Liver (tissue), 9 donors: Measurements from ENCODE around the gene SELENOO. TPM values are rescaled to one million over a fixed set of nuclear protein-coding genes. Genes with fewer than 3 reads are reported as not detected.

Experiments used
- DNase-seq: peaks from one replicate; pipeline ENCODE4 v3.0.0-alpha.2; 2017; ENCODE audit warnings: low spot score
- H3K27ac ChIP-seq, 2 donors: one replicate each; pipeline ENCODE4 v1.7.0; 2013; ENCODE audit warnings: inconsistent platforms in 2 of 2, low read length in 2 of 2, control low read depth in 1 of 2, low read depth in 1 of 2, mild to moderate bottlenecking in 1 of 2
- H3K27me3 ChIP-seq, 4 donors: one replicate each; pipeline versions ENCODE4 v1.6.1 to v1.7.0; 2013; ENCODE audit warnings: low read length in 3 of 4, inconsistent platforms in 1 of 4, mild to moderate bottlenecking in 1 of 4, moderate library complexity in 1 of 4; ENCODE audit not compliant: control insufficient read depth in 4 of 4, insufficient read depth in 4 of 4
- H3K36me3 ChIP-seq, 4 donors: one replicate each; pipeline versions ENCODE4 v1.6.1 to v1.7.0; 2013; ENCODE audit warnings: low read length in 3 of 4, mild to moderate bottlenecking in 3 of 4, low read depth in 1 of 4, moderate library complexity in 1 of 4; ENCODE audit not compliant: control insufficient read depth in 4 of 4, insufficient read depth in 3 of 4
- H3K4me1 ChIP-seq, 4 donors: one replicate each; pipeline versions ENCODE4 v1.6.1 to v1.7.0; 2013; ENCODE audit warnings: low read length in 3 of 4, mild to moderate bottlenecking in 3 of 4, moderate library complexity in 1 of 4; ENCODE audit not compliant: control insufficient read depth in 4 of 4, insufficient read depth in 4 of 4
- H3K4me3 ChIP-seq, 3 donors: one replicate each; pipeline versions ENCODE4 v1.6.1 to v1.7.0; 2013; ENCODE audit warnings: low read length in 3 of 3, control low read depth in 1 of 3, low read depth in 1 of 3, mild to moderate bottlenecking in 1 of 3
- H3K9ac ChIP-seq, 2 donors: one replicate each; pipeline ENCODE4 v1.7.0; 2013; ENCODE audit warnings: low read length in 2 of 2, mild to moderate bottlenecking in 2 of 2, moderate library complexity in 2 of 2, control low read depth in 1 of 2, low read depth in 1 of 2
- H3K9me3 ChIP-seq, 4 donors: one replicate each; pipeline versions ENCODE4 v1.6.1 to v1.7.0; 2013; ENCODE audit warnings: low read length in 3 of 4; ENCODE audit not compliant: control insufficient read depth in 4 of 4
- EGR1 ChIP-seq, 2 donors: IDR thresholded peaks; 2 replicates each; pipeline ENCODE4 v1.6.1; 2016 to 2018; ENCODE audit warnings: antibody characterized with exemption in 2 of 2, low read depth in 2 of 2
- FOXA2 ChIP-seq: IDR thresholded peaks from 2 replicates; pipeline ENCODE4 v1.6.1; 2016; ENCODE audit warnings: antibody characterized with exemption
- GABPA ChIP-seq, 2 donors: IDR thresholded peaks in 1 of 2; conservative IDR thresholded peaks in 1 of 2; 2 replicates each; pipeline ENCODE4 v1.6.1; 2016; ENCODE audit warnings: antibody characterized with exemption in 2 of 2, mild to moderate bottlenecking in 1 of 2, moderate library complexity in 1 of 2
- HNF4A ChIP-seq, 2 donors: conservative IDR thresholded peaks; 2 replicates each; pipeline ENCODE4 v1.6.1; 2016; ENCODE audit warnings: antibody characterized with exemption in 2 of 2, mild to moderate bottlenecking in 2 of 2
- HNF4G ChIP-seq: IDR thresholded peaks from 2 replicates; pipeline ENCODE4 v1.6.1; 2016; ENCODE audit warnings: antibody characterized with exemption
- NR2F2 ChIP-seq: IDR thresholded peaks from 2 replicates; pipeline ENCODE4 v1.6.1; 2016; ENCODE audit warnings: antibody characterized with exemption
- RAD21 ChIP-seq, 2 donors: IDR thresholded peaks; 2 replicates each; pipeline ENCODE4 v1.6.1; 2016; ENCODE audit warnings: antibody characterized with exemption in 2 of 2, mild to moderate bottlenecking in 2 of 2
- RXRA ChIP-seq, 2 donors: IDR thresholded peaks; 2 replicates each; pipeline ENCODE4 v1.6.1; 2017 to 2018; ENCODE audit warnings: antibody characterized with exemption in 2 of 2, mild to moderate bottlenecking in 1 of 2
- SP1 ChIP-seq: IDR thresholded peaks from 2 replicates; pipeline ENCODE4 v1.6.1; 2018; ENCODE audit warnings: antibody characterized with exemption, mild to moderate bottlenecking
- TAF1 ChIP-seq: conservative IDR thresholded peaks from 2 replicates; pipeline ENCODE4 v1.6.1; 2016; ENCODE audit warnings: antibody characterized with exemption, mild to moderate bottlenecking
- YY1 ChIP-seq: IDR thresholded peaks from 2 replicates; pipeline ENCODE4 v1.6.1; 2016; ENCODE audit warnings: antibody characterized with exemption, mild to moderate bottlenecking
- WGBS: extraction: QIAGEN DNeasy Blood & Tissue Kit; methylation state at CpG from one replicate; pipeline ENCODE4 v1.1.7; 2013; 5-methylcytosine and 5-hydroxymethylcytosine counted together
- polyA plus RNA-seq, 2 donors: library from polyadenylated mRNA; stranded (reverse) in 1 of 2; unstranded in 1 of 2; fragments of 200-250 nt in 1 of 2; fragments of >200 nt in 1 of 2; fragmentation: Nextera tagmentation in 1 of 2; extraction: Ambion mirVana in 1 of 2; gene quantifications; one replicate each; pipeline versions ENCODE4 v1.2.1 to v1.2.3, GENCODE V29; 2013 to 2015
- total RNA-seq, 2 donors: library from RNA; depleted of rRNA; stranded (reverse); fragments of >200 nt; gene quantifications; one replicate each; pipeline ENCODE4 v1.2.3, GENCODE V29; 2014
- TF ChIP-seq, protein P1 (sequence below): IDR thresholded peaks from 2 replicates; pipeline ENCODE4 v1.6.1; 2016; ENCODE audit warnings: antibody characterized with exemption
- TF ChIP-seq, protein P2 (sequence below): IDR thresholded peaks from 2 replicates; pipeline ENCODE4 v1.6.1; 2016; ENCODE audit warnings: antibody characterized with exemption
- TF ChIP-seq, protein P3 (sequence below): IDR thresholded peaks from 2 replicates; pipeline ENCODE4 v1.6.1; 2016; ENCODE audit warnings: antibody characterized with exemption, mild to moderate bottlenecking
- TF ChIP-seq, protein P4 (sequence below): fragments of 150-350 bp; IDR thresholded peaks from 2 replicates; pipeline ENCODE4 v1.5.1; 2017; ENCODE audit warnings: improper control_type of control experiment, low read depth, low read length; ENCODE audit not compliant: missing input control
- donor health status: healthy.
- donor health status: healthy.
- donor health status: healthy.
- donor health status: healthy.
- donor health status: healthy.

The SELENOO gene
- total and polyA plus RNA-seq, 4 donors: 16.4 to 59.2 (median 42.2) TPM

DNA sequence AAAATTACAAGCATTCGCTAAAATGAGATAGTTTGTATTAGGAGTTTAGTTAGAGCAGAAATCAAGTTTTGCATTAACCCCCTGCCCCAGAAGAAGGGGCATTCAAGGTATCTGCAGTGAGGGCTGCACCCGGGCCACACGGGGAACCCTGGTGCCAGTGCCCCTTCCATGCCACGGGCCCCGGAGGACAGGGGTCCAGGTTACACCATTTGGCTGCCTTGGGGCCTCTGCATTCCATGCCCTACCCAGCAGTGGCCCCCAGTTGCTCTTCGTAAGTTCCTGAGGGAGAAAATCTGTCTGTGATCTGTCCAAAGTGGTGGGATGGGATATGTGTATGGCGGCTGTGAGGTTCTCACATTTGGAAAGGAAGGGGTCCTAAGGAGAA lies 47.1 kb upstream of the SELENOO start:
- no peak overlapping the region for H3K27ac ChIP-seq
- H3K9ac ChIP-seq: no peak overlapping the region
- no peak for TF ChIP-seq SP1
- no peaks in the 10 kb centered on the region for H3K36me3 ChIP-seq
- no peak overlapping the region for H3K4me3 ChIP-seq
- WGBS: 92% methylated on average over 7 of the region's 7 CpGs
- H3K27me3 ChIP-seq: no peaks in the 10 kb centered on the region
- H3K4me1 ChIP-seq: peaks cover 0 to 6% (median 4%) of the 10 kb centered on the region in 4 donors
- DNase-seq: no peak
- no peaks in the 10 kb centered on the region for H3K9me3 ChIP-seq

DNA sequence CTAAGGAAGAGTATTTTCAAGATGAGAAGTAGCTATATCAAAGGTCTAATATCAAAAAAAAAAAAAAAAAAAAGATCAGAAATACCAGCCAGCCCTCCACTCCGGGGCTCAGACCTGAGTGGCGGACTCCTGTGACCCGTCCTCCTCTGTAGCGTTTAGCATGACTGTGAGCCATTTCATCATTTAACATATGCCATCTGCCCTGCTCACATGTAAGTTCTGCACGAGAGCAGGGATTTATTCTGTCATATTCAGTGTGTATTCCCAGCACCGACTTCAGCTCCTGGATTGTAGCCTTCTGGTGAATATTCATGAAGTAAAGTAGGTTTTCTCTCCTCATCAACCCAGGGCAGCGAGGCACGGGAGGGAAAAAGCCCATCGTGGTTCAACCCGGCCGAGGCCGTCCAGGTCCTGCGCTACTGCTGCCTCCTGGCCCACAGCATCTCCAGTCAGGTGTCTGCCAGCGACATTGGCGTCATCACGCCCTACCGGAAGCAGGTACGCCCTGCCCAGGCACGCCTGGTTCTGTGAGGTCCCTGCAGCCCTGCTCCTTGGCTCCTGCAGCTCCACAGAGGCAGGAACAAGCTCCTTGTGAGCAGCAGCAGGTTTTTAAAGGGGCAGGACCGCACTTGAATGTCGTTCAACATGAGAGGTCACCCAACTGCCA lies 43.0 kb upstream of the SELENOO start:
- no peak overlapping the region for H3K9ac ChIP-seq
- no peaks in the 10 kb centered on the region for H3K4me1 ChIP-seq
- TF ChIP-seq RXRA (IDR thresholded peaks at IDR 0.05) (no peak), HNF4A (conservative IDR thresholded peaks at IDR 0.05) (no peak), NR2F2 (no peak), GABPA (IDR thresholded peaks at IDR 0.05 in 1 of 2, conservative IDR thresholded peaks at IDR 0.05 in 1 of 2) (no peak), FOXA2 (no peak), YY1 (no peak), SP1 (no peak), RAD21 (IDR thresholded peaks at IDR 0.05) (no peak), TAF1 (no peak), EGR1 (IDR thresholded peaks at IDR 0.05; ENCODE audit: low read depth in 2 of 2) (no peak), HNF4G (no peak)
- TF ChIP-seq, protein P1, sequence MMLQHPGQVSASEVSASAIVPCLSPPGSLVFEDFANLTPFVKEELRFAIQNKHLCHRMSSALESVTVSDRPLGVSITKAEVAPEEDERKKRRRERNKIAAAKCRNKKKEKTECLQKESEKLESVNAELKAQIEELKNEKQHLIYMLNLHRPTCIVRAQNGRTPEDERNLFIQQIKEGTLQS: no peak
- TF ChIP-seq, protein P2, sequence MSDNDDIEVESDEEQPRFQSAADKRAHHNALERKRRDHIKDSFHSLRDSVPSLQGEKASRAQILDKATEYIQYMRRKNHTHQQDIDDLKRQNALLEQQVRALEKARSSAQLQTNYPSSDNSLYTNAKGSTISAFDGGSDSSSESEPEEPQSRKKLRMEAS: no peak
- TF ChIP-seq, protein P3, sequence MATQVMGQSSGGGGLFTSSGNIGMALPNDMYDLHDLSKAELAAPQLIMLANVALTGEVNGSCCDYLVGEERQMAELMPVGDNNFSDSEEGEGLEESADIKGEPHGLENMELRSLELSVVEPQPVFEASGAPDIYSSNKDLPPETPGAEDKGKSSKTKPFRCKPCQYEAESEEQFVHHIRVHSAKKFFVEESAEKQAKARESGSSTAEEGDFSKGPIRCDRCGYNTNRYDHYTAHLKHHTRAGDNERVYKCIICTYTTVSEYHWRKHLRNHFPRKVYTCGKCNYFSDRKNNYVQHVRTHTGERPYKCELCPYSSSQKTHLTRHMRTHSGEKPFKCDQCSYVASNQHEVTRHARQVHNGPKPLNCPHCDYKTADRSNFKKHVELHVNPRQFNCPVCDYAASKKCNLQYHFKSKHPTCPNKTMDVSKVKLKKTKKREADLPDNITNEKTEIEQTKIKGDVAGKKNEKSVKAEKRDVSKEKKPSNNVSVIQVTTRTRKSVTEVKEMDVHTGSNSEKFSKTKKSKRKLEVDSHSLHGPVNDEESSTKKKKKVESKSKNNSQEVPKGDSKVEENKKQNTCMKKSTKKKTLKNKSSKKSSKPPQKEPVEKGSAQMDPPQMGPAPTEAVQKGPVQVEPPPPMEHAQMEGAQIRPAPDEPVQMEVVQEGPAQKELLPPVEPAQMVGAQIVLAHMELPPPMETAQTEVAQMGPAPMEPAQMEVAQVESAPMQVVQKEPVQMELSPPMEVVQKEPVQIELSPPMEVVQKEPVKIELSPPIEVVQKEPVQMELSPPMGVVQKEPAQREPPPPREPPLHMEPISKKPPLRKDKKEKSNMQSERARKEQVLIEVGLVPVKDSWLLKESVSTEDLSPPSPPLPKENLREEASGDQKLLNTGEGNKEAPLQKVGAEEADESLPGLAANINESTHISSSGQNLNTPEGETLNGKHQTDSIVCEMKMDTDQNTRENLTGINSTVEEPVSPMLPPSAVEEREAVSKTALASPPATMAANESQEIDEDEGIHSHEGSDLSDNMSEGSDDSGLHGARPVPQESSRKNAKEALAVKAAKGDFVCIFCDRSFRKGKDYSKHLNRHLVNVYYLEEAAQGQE: no peak
- TF ChIP-seq, protein P4, sequence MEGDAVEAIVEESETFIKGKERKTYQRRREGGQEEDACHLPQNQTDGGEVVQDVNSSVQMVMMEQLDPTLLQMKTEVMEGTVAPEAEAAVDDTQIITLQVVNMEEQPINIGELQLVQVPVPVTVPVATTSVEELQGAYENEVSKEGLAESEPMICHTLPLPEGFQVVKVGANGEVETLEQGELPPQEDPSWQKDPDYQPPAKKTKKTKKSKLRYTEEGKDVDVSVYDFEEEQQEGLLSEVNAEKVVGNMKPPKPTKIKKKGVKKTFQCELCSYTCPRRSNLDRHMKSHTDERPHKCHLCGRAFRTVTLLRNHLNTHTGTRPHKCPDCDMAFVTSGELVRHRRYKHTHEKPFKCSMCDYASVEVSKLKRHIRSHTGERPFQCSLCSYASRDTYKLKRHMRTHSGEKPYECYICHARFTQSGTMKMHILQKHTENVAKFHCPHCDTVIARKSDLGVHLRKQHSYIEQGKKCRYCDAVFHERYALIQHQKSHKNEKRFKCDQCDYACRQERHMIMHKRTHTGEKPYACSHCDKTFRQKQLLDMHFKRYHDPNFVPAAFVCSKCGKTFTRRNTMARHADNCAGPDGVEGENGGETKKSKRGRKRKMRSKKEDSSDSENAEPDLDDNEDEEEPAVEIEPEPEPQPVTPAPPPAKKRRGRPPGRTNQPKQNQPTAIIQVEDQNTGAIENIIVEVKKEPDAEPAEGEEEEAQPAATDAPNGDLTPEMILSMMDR: no peak
- H3K36me3 ChIP-seq: no peaks in the 10 kb centered on the region
- H3K27me3 ChIP-seq: no peaks in the 10 kb centered on the region
- H3K27ac ChIP-seq: no peak overlapping the region
- 88% methylated on average over 21 of the region's 21 CpGs for WGBS
- no peaks in the 10 kb centered on the region for H3K9me3 ChIP-seq
- no peak for DNase-seq
- H3K4me3 ChIP-seq: no peak overlapping the region
